Measurements from ENCODE around the gene ATPAF2. TPM values are rescaled to one million over a fixed set of nuclear protein-coding genes. Genes with fewer than 3 reads are reported as not detected.

The ATPAF2 gene
- total RNA-seq, 1 experiment from 2014 or later: 26.6 TPM

GRCh38 chr17:17979778-17980177 is 59.2 kb downstream of the ATPAF2 start:
- in situ Hi-C loops (cut with HindIII; ENCODE audit: low pct_unique_long_range_greater_than_20kb, low sequenced_read_pairs): no loop called here
- DNase-seq (ENCODE audit: low read depth, low spot score): no peak

DNA sequence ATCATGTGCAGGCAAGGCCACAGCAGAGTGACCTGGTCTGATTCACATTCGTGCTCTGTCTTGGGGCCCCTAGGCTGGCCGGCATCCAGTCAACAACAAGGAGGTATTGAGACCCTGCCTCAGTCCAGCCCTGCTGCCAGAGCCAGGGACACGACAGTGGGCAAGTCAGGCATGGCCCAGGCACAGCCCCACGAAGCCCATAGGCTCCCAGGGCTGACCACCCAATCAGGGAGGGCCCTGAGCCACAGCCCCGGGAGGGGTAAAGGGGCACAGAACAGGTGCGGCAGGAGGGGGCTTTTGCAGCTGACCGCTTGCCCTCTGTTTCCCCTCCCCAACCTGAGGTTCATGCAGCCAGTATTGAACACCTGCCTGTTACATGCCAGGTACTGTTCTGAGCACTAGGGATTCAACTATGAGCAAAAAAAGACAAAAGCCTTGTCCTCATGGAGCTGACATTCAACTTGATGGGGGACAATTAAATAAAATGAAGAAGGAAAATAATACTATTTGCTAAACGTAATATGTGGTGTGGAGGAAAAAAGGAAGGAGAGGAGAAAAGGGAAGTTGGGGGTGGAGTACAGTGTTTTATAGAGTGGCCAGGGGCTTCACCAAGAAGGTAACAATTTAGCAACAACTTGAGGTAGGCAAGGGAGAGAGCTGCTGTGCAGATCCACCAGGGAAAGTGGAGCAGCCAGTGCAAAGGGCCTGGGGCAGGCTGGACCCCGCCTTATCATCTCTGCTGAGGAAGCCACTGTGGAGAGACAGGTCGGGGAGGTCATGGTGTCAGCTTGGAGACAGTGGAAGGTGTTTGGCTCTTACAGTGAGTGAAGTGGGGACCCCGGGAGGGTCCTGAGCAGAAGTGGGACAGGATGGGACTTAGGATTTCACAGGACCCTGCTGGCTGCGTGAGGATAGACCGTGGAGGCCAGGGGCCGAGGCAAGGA is 60.2 kb downstream of the ATPAF2 start:
- DNase-seq (ENCODE audit: low read depth, low spot score): no peak
- in situ Hi-C loops (cut with HindIII; ENCODE audit: low pct_unique_long_range_greater_than_20kb, low sequenced_read_pairs): no loop called here

- DNase-seq (ENCODE audit: low read depth, low spot score): no peak
- in situ Hi-C loops (cut with HindIII; ENCODE audit: low pct_unique_long_range_greater_than_20kb, low sequenced_read_pairs): no loop called here
Measured at GRCh38 chr17:17976931-17977570, 61.9 kb downstream of the ATPAF2 start.

- in situ Hi-C loops (cut with HindIII; ENCODE audit: low pct_unique_long_range_greater_than_20kb, low sequenced_read_pairs): no loop called here
Measured at GRCh38 chr17:17975436-17975835, 63.5 kb downstream of the ATPAF2 start.

DNA sequence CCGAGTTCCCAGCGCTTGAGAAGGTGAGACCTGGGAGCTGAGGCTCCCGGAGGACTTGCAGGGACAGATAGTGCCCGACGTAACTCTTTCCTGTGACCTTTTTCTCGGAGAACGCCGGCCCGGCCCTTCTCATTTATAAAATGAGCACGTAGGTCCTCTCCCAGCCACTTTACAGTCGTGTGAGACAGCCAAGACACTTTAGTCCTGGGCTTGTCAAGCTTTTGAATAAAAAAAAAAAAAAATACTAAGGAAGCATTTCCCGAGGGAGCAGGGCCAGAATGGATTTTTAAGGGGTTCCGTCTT is 66.1 kb downstream of the ATPAF2 start:
- no peak for DNase-seq (ENCODE audit: low read depth, low spot score)
- in situ Hi-C loops (cut with HindIII; ENCODE audit: low pct_unique_long_range_greater_than_20kb, low sequenced_read_pairs): no loop called here

More at GRCh38 chr17:17975436-17975835, 63.5 kb downstream of the ATPAF2 start:
- no peak for DNase-seq (ENCODE audit: low read depth, low spot score)

- peak; percentile 100 for DNase-seq (ENCODE audit: low read depth, low spot score)
- in situ Hi-C loops (cut with HindIII; ENCODE audit: low pct_unique_long_range_greater_than_20kb, low sequenced_read_pairs): no loop called here
Measured at GRCh38 chr17:17972126-17972951, 66.6 kb downstream of the ATPAF2 start, which contains the start of the genes DRC3 and TOM1L2. Gene DRC3, plus strand, starts transcription at chr17:17972862. Its CDS starts 4,737 bp downstream, at chr17:17977599. Gene TOM1L2, minus strand, starts transcription at chr17:17972400. Its CDS starts 87 bp downstream, at chr17:17972313.

DNA sequence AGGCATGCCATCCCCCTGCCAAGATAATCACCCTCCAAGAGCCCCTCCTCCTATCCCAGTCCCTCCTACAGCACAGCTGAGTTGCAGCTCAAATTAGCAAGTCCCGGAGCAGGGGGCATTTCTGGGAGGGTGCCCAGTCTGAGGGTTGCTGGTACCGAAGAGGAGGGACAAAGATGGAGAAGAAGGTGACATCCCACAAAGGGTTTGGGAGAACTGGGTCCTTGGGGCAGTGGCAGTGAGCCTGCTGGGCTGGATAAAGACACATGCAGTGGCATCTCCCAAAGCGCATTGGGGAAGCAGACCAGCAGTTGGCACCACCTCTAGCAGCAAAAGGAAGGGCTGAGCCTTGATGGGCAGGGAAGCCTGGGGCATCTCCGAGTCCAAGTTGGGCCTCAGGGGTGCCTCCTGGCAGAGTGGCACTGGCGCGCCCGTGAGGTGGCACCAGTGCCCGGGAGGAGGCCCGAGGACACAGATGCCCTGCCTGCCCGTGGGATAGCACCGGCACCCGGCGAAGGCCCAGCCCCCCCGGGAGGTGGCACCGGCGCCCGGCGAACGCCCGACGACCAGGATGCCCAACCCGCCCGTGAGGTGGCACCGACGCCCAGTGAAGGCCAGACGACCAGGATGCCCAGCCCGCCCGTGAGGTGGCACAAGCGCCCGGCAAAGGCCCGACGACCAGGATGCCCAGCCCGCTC is 67.4 kb downstream of the ATPAF2 start:
- in situ Hi-C loops (cut with HindIII; ENCODE audit: low pct_unique_long_range_greater_than_20kb, low sequenced_read_pairs): no loop called here
- no peak for DNase-seq (ENCODE audit: low read depth, low spot score)

GRCh38 chr17:17970699-17971430 is 68.1 kb downstream of the ATPAF2 start:
- in situ Hi-C loops (cut with HindIII; ENCODE audit: low pct_unique_long_range_greater_than_20kb, low sequenced_read_pairs): no loop called here
- DNase-seq (ENCODE audit: low read depth, low spot score): no peak

Other genes with a start within 250 kb of the ATPAF2 start
- gene SREBF1, start 202.2 kb downstream of the ATPAF2 start, total RNA-seq (2014; rRNA removed; shearing (Covaris generic)): 75.8 and 77.3 TPM in 2 replicates
- 7.7 and 9.7 TPM in 2 replicates for gene TOM1L2, start 66.8 kb downstream of the ATPAF2 start, total RNA-seq (2014; rRNA removed; shearing (Covaris generic))
- 1.1 and 1.2 TPM in 2 replicates for gene DRC3, start 66.3 kb downstream of the ATPAF2 start, total RNA-seq (2014; rRNA removed; shearing (Covaris generic))
- gene GID4, start 240 bp upstream of the ATPAF2 start, total RNA-seq (2014; rRNA removed; shearing (Covaris generic)): 6.3 and 6.8 TPM in 2 replicates
- 43.0 and 44.2 TPM in 2 replicates for gene DRG2, start 48.8 kb upstream of the ATPAF2 start, total RNA-seq (2014; rRNA removed; shearing (Covaris generic))
- gene MYO15A, start 69.6 kb upstream of the ATPAF2 start, total RNA-seq (2014; rRNA removed; shearing (Covaris generic)): 0.08 and 0.16 TPM in 2 replicates
- gene ALKBH5, start 144.7 kb upstream of the ATPAF2 start, total RNA-seq (2014; rRNA removed; shearing (Covaris generic)): 85.5 and 97.6 TPM in 2 replicates
- gene LLGL1, start 186.5 kb upstream of the ATPAF2 start, total RNA-seq (2014; rRNA removed; shearing (Covaris generic)): 16.9 and 18.0 TPM in 2 replicates
- gene FLII, start 219.6 kb upstream of the ATPAF2 start, total RNA-seq (2014; rRNA removed; shearing (Covaris generic)): 96.0 and 113 TPM in 2 replicates
- 5.4 TPM in 2 replicates for gene MIEF2, start 221.5 kb upstream of the ATPAF2 start, total RNA-seq (2014; rRNA removed; shearing (Covaris generic))

Data from SK-MEL-5 (cell line).